MCF 10A (cell line): Measurements from ENCODE around the gene RGP1. TPM values are rescaled to one million over a fixed set of nuclear protein-coding genes. Genes with fewer than 3 reads are reported as not detected.

ENCODE experiments used
- BruUV-seq: library from RNA; stranded (reverse); fragments of 400-500 nt; replicated peaks from 2 replicates; lab custom pipeline; 2021; lab: Mats Ljungman, UMichigan
- CTCF ChIA-PET: fragments of 300-600 bp; sonication (Branson Sonifier 250); formaldehyde crosslinking; extraction: SDS; loops from one replicate; lab custom pipeline; 2021; ENCODE audit warnings: antibody characterized with exemption, inconsistent platforms; lab: Yijun Ruan, JAX
- POLR2A ChIA-PET: fragments of 300-600, 350-650 bp; sonication (Branson Sonifier 250); formaldehyde crosslinking; extraction: SDS; loops from one replicate; lab custom pipeline; 2020; ENCODE audit warnings: antibody characterized with exemption, inconsistent platforms; lab: Yijun Ruan, JAX
- DNase-seq: peaks from one replicate; pipeline ENCODE4 v3.0.0-alpha.2; 2018; ENCODE audit not compliant: unreplicated experiment
- H3K27ac Mint-ChIP-seq: one replicate; pipeline ENCODE4 v1.8.0; 2022; ENCODE audit warnings: mild to moderate bottlenecking, low read depth, mixed read lengths; ENCODE audit not compliant: unreplicated experiment
- H3K27me3 Mint-ChIP-seq: one replicate; pipeline ENCODE4 v1.8.0; 2022; ENCODE audit warnings: mixed read lengths; ENCODE audit not compliant: insufficient read depth, unreplicated experiment
- H3K36me3 Mint-ChIP-seq: one replicate; pipeline ENCODE4 v1.8.0; 2022; ENCODE audit warnings: mild to moderate bottlenecking, moderate library complexity, mixed read lengths; ENCODE audit not compliant: insufficient read depth, unreplicated experiment
- H3K4me1 Mint-ChIP-seq: one replicate; pipeline ENCODE4 v1.8.0; 2022; ENCODE audit warnings: mixed read lengths; ENCODE audit not compliant: insufficient read depth, unreplicated experiment
- H3K4me3 Mint-ChIP-seq: one replicate; pipeline ENCODE4 v1.8.0; 2022; ENCODE audit warnings: mild to moderate bottlenecking, moderate library complexity, mixed read lengths; ENCODE audit not compliant: unreplicated experiment
- H3K9me3 Mint-ChIP-seq: one replicate; pipeline ENCODE4 v1.8.0; 2022; ENCODE audit warnings: mixed read lengths; ENCODE audit not compliant: unreplicated experiment
- intact Hi-C: fragments of 100-400 bp; cut with micrococcal nuclease; formaldehyde crosslinking; loops from 2 replicates; pipeline ENCODE4 v1.14.1; 2022
- microRNA-seq: library from miRNA; unstranded; fragments of <30 nt; microRNA quantifications from one replicate; pipeline ENCODE4 v1.2.0, GENCODE V29; 2022
- total RNA-seq: library from RNA; stranded (reverse); gene quantifications from 2 replicates; pipeline ENCODE4 v1.2.3, GENCODE V29; 2022
- TF ChIP-seq, protein P1 (sequence below): fragments of 200-600 bp; IDR thresholded peaks from one replicate; pipeline ENCODE4 v1.8.0; 2022; ENCODE audit warnings: antibody characterized with exemption, mild to moderate bottlenecking; ENCODE audit not compliant: unreplicated experiment

The RGP1 gene
- total RNA-seq, 1 experiment from 2014 or later: 35.8 TPM

DNA sequence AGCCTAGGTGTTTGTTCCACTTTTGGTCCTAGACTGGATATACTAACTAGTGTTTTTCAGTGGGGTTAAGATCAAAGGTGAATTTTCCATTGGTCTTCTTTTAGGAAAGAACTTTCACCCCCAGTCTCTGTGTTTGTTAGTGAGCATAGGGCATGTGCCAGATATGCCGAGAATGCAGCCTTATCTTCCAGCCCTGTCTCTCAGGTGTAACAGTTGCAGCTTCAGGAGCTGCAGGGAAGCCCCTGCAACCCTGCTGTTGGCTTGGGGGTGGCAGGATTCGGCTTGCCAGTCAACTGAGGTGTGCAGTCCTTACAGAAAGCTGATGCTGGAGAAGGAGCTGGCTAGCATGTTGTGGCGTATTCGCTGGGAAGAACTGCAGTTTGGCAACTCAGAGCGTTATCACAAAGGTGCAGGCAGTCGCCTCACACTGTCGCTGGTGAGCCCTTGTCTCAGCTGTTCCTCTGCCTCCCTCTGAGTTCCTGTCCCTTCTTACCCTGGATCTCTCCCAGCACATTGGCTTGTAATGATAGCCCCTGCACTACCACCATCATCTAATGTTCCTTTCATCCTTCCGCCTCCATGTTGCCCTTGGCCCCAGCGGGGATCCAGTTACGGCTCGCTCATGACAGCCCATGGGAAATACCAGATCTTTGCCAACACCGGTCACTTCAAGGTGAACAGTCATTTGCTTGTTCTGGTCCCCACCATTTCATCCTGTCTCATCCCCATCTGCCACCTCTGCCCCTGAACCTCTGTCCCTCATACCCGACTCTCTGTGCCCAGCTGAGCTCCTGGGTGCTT lies 52.4 kb downstream of the RGP1 start:
- ChIA-PET POLR2A (interaction anchor here (1.4 kb wide), 1 partner anchor 13 kb away, joined by 3 read pairs; no protein-coding TSS in a partner anchor), CTCF (interaction anchor here (0.6 to 0.8 kb wide), 2 partner anchors 11 to 44 kb away, joined by 3 read pairs; no protein-coding TSS in a partner anchor)
- Mint-ChIP-seq H3K27ac (no peak overlapping the region), H3K9me3 (no peaks in the 10 kb centered on the region), H3K4me1 (peaks cover 12% of the 10 kb centered on the region), H3K4me3 (no peak overlapping the region), H3K27me3 (no peaks in the 10 kb centered on the region), H3K36me3 (peaks cover 13% of the 10 kb centered on the region)
- no TSS peak for BruUV-seq
- intact Hi-C loops: no loop called here
- no peak for DNase-seq
- TF ChIP-seq, protein P1, sequence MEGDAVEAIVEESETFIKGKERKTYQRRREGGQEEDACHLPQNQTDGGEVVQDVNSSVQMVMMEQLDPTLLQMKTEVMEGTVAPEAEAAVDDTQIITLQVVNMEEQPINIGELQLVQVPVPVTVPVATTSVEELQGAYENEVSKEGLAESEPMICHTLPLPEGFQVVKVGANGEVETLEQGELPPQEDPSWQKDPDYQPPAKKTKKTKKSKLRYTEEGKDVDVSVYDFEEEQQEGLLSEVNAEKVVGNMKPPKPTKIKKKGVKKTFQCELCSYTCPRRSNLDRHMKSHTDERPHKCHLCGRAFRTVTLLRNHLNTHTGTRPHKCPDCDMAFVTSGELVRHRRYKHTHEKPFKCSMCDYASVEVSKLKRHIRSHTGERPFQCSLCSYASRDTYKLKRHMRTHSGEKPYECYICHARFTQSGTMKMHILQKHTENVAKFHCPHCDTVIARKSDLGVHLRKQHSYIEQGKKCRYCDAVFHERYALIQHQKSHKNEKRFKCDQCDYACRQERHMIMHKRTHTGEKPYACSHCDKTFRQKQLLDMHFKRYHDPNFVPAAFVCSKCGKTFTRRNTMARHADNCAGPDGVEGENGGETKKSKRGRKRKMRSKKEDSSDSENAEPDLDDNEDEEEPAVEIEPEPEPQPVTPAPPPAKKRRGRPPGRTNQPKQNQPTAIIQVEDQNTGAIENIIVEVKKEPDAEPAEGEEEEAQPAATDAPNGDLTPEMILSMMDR: no peak

DNA sequence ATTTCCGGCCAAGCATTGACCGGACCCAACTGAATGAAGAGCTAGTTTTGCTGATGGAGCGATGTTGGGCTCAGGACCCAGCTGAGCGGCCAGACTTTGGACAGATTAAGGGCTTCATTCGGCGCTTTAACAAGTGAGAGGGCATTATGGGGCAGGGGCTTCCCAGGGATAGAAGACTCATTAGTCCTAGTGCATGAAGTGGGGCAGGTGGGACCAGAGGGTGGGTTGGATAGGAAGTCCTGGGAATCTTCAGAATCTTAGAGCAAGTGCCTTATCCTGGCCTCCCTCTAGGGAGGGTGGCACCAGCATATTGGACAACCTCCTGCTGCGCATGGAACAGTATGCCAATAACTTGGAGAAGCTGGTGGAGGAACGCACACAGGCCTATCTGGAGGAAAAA lies 57.0 kb downstream of the RGP1 start:
- no peaks in the 10 kb centered on the region for H3K4me1 Mint-ChIP-seq
- peaks cover 22% of the 10 kb centered on the region for H3K36me3 Mint-ChIP-seq
- H3K9me3 Mint-ChIP-seq: no peaks in the 10 kb centered on the region
- CTCF ChIA-PET: interaction anchor here (1.1 to 2.0 kb wide), 3 partner anchors 8 to 76 kb away, joined by 3 to 6 read pairs (median 5); partner anchors contain the start of gene HINT2
- H3K27ac Mint-ChIP-seq: no peak overlapping the region
- DNase-seq: no peak
- H3K27me3 Mint-ChIP-seq: no peaks in the 10 kb centered on the region
- TF ChIP-seq, protein P1: no peak
- POLR2A ChIA-PET: interaction anchor here (0.6 to 0.7 kb wide), 2 partner anchors 10 to 93 kb away, joined by 3 read pairs; no protein-coding TSS in a partner anchor
- intact Hi-C loops: no loop called here
- BruUV-seq: no TSS peak
- H3K4me3 Mint-ChIP-seq: no peak overlapping the region

Small RNA genes lying within 50 kb of the gene (microRNA-seq; reads per million reads assigned to microRNA genes)
- gene MIR6852 (0.40 reads per million), gene MIR6853 (not detected)

Other genes with a start within 250 kb of the RGP1 start
- 32.1 and 41.9 TPM in 2 replicates for gene TESK1, start 144.0 kb upstream of the RGP1 start, total RNA-seq
- 1.6 and 1.8 TPM in 2 replicates for gene CD72, start 130.9 kb upstream of the RGP1 start, total RNA-seq
- not detected in 2 replicates for gene SIT1, start 98.4 kb upstream of the RGP1 start, total RNA-seq
- gene RMRP, start 91.3 kb upstream of the RGP1 start, total RNA-seq: 13,245 and 17,503 TPM in 2 replicates
- gene CCDC107, start 91.0 kb upstream of the RGP1 start, total RNA-seq: 10.6 and 12.5 TPM in 2 replicates
- 2.9 and 5.1 TPM in 2 replicates for gene ARHGEF39, start 84.1 kb upstream of the RGP1 start, total RNA-seq
- gene CA9, start 75.4 kb upstream of the RGP1 start, total RNA-seq: not detected in 2 replicates
- 161 and 207 TPM in 2 replicates for gene TPM2, start 59.4 kb upstream of the RGP1 start, total RNA-seq
- gene TLN1, start 17.1 kb upstream of the RGP1 start, total RNA-seq: 224 and 256 TPM in 2 replicates
- gene CREB3, start 16.6 kb upstream of the RGP1 start, total RNA-seq: 58.7 and 66.2 TPM in 2 replicates
- 51.3 and 55.2 TPM in 2 replicates for gene GBA2, start 59 bp upstream of the RGP1 start, total RNA-seq
- gene MSMP, start 5.0 kb downstream of the RGP1 start, total RNA-seq: not detected in 2 replicates
- gene NPR2, start 42.3 kb downstream of the RGP1 start, total RNA-seq: 5.7 and 10.0 TPM in 2 replicates
- gene SPAG8, start 63.0 kb downstream of the RGP1 start, total RNA-seq: 0.37 and 1.1 TPM in 2 replicates
- gene HINT2, start 65.8 kb downstream of the RGP1 start, total RNA-seq: 45.4 and 48.2 TPM in 2 replicates
- not detected in 2 replicates for gene FAM221B, start 79.4 kb downstream of the RGP1 start, total RNA-seq
- gene TMEM8B, start 79.9 kb downstream of the RGP1 start, total RNA-seq: 4.6 and 7.0 TPM in 2 replicates
- not detected in 2 replicates for gene OR13J1, start 121.1 kb downstream of the RGP1 start, total RNA-seq
- 4.4 and 6.0 TPM in 2 replicates for gene HRCT1, start 156.9 kb downstream of the RGP1 start, total RNA-seq
- gene SPAAR, start 160.2 kb downstream of the RGP1 start, total RNA-seq: 0.27 and 0.72 TPM in 2 replicates
- gene OR2S2, start 208.9 kb downstream of the RGP1 start, total RNA-seq: not detected in 2 replicates